PFSK-1 (cell line): Measurements from ENCODE around the gene CDK5R2.

Experiments used
- FOXP2 ChIP-seq: optimal IDR thresholded peaks from 2 replicates; pipeline ENCODE3; 2011; ENCODE audit warnings: borderline replicate concordance, control low read depth, inconsistent platforms; ENCODE audit not compliant: insufficient read depth; ENCODE audit errors: extremely low read length, extremely low read depth
- POLR2AphosphoS5 ChIP-seq: IDR thresholded peaks from 2 replicates; pipeline ENCODE4 v1.6.1; 2012; ENCODE audit warnings: low read depth, mild to moderate bottlenecking, control low read depth, low read length, moderate library complexity
- SIN3A ChIP-seq: IDR thresholded peaks from 2 replicates; pipeline ENCODE4 v1.6.1; 2012; ENCODE audit warnings: mild to moderate bottlenecking, low read length, moderate library complexity, borderline replicate concordance; ENCODE audit not compliant: insufficient read depth
- TAF1 ChIP-seq: IDR thresholded peaks from 2 replicates; pipeline ENCODE4 v1.6.1; 2012; ENCODE audit warnings: low read length, control low read depth, borderline replicate concordance; ENCODE audit not compliant: insufficient read depth
- TF ChIP-seq, protein P1 (sequence below), 2 experiments: IDR thresholded peaks; 2 replicates each; pipeline versions ENCODE4 v1.6.1 to v1.8.0; 2011 to 2012; ENCODE audit warnings: low read depth in 2 of 2, low read length in 2 of 2, control low read depth in 1 of 2, inconsistent platforms in 1 of 2, mild to moderate bottlenecking in 1 of 2, moderate library complexity in 1 of 2; ENCODE audit not compliant: insufficient read depth in 1 of 2

CDK5R2 gene

DNA sequence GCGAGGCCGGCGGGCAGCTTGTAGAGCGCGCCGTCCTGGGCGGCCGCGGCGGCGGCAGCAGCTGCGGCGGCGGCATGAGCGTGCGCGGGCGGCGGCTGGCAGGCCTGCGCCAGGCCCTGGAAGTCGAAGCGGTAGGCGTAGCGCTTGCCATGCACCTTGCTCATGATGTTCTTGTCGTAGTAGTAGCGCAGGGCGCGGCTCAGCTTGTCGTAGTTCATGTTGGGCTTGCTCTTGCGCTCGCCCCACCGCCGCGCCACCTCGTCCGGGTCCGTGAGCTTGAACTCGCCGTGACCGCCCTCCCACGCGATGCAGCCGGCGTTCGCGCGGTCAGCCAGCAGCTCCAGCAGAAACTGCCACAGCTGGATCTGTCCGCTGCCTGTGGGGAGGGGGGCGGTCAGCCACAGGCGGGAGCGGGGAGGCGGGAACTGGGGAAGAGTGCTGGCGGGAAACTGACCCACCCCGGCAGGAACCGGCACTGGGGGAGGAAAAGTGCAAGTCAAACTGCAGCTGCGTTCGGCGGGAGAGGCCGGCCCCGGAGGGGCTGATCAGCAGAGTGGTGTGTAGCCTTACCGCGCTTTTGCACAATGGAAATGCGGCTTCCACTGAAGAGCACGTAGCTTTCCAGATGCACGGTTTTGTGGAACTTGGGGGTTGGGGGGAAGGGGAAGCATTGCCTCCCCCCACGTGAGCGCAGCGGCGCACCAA, 22.6 kb downstream of the CDK5R2 start:
- TF ChIP-seq FOXP2: no peak
- TF ChIP-seq POLR2AphosphoS5: no peak
- TF ChIP-seq, protein P1, sequence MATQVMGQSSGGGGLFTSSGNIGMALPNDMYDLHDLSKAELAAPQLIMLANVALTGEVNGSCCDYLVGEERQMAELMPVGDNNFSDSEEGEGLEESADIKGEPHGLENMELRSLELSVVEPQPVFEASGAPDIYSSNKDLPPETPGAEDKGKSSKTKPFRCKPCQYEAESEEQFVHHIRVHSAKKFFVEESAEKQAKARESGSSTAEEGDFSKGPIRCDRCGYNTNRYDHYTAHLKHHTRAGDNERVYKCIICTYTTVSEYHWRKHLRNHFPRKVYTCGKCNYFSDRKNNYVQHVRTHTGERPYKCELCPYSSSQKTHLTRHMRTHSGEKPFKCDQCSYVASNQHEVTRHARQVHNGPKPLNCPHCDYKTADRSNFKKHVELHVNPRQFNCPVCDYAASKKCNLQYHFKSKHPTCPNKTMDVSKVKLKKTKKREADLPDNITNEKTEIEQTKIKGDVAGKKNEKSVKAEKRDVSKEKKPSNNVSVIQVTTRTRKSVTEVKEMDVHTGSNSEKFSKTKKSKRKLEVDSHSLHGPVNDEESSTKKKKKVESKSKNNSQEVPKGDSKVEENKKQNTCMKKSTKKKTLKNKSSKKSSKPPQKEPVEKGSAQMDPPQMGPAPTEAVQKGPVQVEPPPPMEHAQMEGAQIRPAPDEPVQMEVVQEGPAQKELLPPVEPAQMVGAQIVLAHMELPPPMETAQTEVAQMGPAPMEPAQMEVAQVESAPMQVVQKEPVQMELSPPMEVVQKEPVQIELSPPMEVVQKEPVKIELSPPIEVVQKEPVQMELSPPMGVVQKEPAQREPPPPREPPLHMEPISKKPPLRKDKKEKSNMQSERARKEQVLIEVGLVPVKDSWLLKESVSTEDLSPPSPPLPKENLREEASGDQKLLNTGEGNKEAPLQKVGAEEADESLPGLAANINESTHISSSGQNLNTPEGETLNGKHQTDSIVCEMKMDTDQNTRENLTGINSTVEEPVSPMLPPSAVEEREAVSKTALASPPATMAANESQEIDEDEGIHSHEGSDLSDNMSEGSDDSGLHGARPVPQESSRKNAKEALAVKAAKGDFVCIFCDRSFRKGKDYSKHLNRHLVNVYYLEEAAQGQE (IDR thresholded peaks at IDR 0.05; ENCODE audit: insufficient read depth in 1 of 2, low read depth in 2 of 2, low read length in 2 of 2): no peak
- no peak for TF ChIP-seq SIN3A
- no peak for TF ChIP-seq TAF1

DNA sequence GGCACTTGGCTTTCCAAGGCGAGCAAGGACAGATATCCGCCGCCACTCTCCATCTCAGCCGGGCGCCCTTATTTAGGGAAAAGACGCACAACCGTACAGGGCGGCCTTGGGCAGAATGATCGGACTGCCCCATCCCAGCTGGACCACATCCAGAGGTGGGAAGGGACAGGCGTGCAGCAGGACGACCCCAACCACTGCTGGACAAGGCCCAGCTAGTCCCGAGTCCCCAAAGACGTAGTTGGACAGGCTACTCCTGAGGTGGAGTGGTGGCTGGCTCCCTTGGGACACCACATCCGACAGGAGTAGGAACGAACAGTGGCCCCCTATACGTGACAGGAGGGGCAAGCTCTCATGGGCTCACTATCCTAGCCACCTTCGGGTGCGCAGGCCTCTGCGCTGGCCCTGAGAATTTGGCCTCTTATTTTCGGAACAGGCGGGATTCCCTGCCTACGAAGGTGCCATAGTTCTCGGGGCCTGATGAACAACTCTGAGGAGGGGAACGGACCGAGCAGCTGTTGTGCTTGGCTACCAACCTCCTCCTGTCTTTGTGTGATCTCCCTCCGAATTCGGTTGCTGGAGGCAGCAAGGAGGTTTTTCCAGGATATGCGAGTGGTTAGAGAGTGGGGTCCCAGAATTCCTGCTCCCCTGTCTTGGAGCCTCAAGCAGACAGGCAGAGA, 23.3 kb downstream of the CDK5R2 start:
- TF ChIP-seq, protein P1 (IDR thresholded peaks at IDR 0.05; ENCODE audit: insufficient read depth in 1 of 2, low read depth in 2 of 2, low read length in 2 of 2): no peak
- TF ChIP-seq SIN3A (no peak), POLR2AphosphoS5 (no peak), FOXP2 (no peak), TAF1 (no peak)

DNA sequence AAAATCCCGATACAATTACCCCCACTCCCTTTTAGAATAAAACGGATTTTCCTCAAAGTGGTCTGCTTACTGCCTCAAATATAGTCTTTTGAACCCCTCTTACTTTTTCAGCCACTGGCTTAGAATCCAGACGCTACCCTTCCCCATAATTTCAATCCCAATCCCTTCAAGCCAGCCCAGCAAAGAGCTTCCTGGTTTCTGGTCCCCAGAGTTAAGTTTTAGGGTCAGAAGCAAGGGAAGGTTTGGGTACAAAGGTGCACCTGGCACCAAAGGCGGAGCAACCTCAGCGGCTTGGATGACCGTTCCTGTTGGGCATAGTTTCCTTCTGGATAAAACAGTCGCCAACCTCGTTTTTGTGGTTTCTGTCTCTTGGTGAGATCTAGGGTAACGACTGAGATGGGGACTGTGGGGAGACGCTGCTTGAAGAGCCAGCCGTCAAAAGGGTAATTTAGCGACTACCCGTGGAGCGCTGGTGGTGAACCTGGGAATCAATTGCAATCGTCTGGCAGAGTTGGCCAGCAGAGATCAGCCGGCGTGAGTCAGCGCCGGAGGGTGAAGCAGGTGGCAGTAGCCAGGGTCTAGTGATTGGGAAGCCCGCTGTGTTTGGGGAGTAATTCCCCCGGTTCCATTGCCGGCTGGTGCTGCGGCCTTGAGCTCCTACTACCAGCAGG, 23.9 kb downstream of the CDK5R2 start:
- no peak for TF ChIP-seq POLR2AphosphoS5
- no peak for TF ChIP-seq SIN3A
- TF ChIP-seq TAF1: no peak
- no peak for TF ChIP-seq FOXP2
- TF ChIP-seq, protein P1 (IDR thresholded peaks at IDR 0.05; ENCODE audit: insufficient read depth in 1 of 2, low read depth in 2 of 2, low read length in 2 of 2): no peak

DNA sequence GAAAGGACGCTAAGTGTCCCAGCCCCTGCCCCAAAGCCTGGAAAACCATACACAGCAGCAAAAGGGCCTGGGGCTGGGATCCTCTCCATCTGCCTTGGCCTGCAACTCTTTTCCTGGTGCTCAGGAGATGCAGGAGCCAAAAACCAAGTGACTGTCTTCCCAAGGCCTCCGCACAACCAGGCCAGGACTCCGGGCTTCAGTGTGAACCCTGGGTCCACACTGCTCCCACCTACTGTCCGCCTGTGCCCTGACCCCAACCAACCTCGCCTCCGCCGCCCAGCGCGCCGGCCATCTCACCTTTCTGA, 24.4 kb downstream of the CDK5R2 start:
- TF ChIP-seq, protein P1 (IDR thresholded peaks at IDR 0.05; ENCODE audit: insufficient read depth in 1 of 2, low read depth in 2 of 2, low read length in 2 of 2): no peak
- TF ChIP-seq FOXP2 (no peak), SIN3A (no peak), POLR2AphosphoS5 (no peak), TAF1 (no peak)
